Suppressor macrophage (primary cell): ENCODE measurements around the gene ZFAND3.
A peak's percentile ranks its signal among the peaks of the same experiment; 100 is the strongest.
"Not testable (repeated sequence)": the region's sequence is repeated elsewhere in the genome, so short reads cannot be mapped to it uniquely, and the experiment has no call there.

Source experiments
- DNase-seq, 4 experiments: peaks; one replicate each; pipeline ENCODE4 v3.0.0-alpha.2; 2020 to 2022

Gene ZFAND3

GRCh38 chr6:37865504-37865903 lies 46.0 kb downstream of the ZFAND3 start:
- peak in 2 of 4 experiments; percentile 12 to 27 for DNase-seq

DNA sequence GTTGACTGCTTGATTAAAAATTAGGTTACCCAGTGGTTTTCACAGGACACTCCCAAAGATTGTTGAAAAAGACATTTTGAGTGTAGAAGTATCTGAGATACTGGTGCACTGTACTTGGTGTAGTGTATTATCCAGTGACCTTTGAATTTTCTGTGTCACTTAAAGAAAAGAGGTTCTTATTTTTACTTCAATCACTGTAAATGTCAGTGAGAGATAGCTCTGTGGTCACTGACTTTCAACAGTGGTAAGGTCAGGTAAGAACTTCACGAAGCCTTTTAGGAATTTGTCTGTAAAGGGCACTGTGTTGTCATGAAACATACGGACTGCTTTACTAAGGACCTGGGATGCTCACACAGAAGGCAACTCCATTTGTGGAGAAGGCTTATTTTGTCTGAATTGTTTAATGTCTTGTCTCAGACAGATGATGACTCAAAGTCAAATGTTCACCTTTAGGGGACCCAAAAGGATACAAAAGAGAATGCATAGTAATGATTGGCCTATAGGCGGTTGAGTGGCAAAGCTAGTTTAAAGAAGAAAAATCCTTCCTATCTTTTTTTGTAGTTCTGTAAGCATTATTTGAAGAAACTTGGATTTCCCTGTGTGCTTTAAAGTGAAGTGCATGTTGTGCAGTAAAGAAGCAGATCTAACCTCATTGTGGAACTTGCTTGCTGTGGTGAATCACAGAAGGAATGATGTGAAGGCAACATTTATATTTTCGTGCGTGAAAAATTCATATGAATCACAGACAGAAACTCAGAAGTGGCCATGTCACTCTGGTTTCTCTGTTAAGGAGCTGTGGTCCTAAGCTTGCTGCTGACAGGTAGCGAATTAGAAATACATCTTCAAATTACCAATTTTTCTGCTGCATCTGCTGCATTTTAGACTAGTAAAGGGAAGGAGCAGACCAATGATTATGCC lies 47.3 kb downstream of the ZFAND3 start:
- peak in 3 of 4 experiments; percentile 12 to 49 (median 34) for DNase-seq

- peak in 2 of 4 experiments; percentile 21 to 34 for DNase-seq
Measured at GRCh38 chr6:37867756-37868446, 48.4 kb downstream of the ZFAND3 start.

DNA sequence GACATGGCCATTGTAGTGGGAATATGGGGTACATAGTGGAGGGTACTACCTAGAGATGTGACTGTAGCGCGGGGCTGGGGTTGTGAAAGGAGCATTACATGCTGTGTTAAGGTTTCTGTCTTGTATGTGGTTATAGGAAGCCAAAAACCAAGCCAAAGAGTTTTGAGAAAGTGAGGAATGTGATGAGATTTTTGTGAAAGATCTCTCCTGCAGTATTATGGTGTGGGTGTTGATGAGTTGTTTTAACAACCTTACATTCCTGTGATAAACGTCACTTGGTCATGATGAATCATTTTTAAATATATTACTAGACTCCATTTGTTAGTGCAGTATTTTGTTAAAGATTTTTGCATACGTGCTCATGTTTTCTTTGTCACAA lies 48.9 kb downstream of the ZFAND3 start:
- peak in 1 of 4 experiments; percentile 30 for DNase-seq

DNA sequence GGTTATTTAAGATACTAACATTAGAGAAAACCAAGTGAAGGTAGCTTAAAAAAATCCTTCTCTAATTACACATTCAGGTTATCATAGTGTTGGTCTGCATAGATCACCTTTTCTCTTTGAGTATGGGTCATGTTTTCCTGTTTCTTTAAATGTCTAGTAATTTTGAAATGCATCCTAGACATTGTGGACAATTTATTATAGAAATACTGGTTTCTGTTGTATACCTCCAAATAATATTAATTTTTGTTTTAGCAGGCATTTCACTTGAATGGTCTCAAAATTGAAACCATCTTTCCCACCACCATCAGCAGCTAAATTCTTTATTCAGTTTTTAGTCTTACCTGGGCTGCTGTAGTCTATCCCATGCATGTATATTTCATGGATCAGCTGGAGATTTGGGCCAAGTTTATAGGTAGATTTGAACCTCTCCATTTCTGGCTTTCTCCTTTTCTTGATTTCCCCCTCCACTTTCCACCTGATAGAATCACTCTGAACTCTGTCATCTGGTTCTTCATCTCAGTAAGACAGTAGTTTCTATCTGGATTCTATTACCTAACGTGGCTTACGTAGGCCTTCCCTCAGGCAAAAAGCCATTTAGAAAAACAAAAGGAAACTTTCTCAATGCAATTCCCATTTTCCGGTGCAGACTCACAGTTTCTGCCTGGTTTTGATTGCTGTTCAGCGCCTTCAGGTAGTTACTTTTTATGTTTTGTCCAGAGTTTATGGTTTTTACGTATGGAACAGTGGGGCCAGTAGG lies 52.3 kb downstream of the ZFAND3 start:
- DNase-seq = no peak

DNA sequence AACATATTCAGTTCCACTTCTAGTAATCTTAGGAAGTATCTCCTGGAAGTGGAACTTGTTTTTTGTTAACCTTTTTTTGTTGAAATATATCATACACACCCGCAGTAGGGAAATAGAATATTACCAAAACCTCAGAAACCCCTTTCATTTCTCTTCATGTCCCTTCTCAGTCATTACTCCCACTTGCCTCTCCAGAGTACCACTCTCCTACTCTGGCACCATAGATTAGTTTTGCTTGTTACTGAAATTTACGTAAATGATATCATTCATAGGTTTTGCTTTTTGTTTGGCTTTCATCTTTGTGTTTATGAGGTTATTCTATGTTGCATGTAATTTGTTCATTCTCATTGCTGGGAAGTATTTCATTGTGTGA lies 52.8 kb downstream of the ZFAND3 start:
- DNase-seq = peak in 1 of 4 experiments; percentile 13

- no peak for DNase-seq
Measured at GRCh38 chr6:37874726-37875125, 55.2 kb downstream of the ZFAND3 start.

- DNase-seq = no peak
Measured at GRCh38 chr6:37875561-37876309, 56.2 kb downstream of the ZFAND3 start.

- DNase-seq = no peak
Measured at GRCh38 chr6:37876843-37877242, 57.3 kb downstream of the ZFAND3 start.

DNA sequence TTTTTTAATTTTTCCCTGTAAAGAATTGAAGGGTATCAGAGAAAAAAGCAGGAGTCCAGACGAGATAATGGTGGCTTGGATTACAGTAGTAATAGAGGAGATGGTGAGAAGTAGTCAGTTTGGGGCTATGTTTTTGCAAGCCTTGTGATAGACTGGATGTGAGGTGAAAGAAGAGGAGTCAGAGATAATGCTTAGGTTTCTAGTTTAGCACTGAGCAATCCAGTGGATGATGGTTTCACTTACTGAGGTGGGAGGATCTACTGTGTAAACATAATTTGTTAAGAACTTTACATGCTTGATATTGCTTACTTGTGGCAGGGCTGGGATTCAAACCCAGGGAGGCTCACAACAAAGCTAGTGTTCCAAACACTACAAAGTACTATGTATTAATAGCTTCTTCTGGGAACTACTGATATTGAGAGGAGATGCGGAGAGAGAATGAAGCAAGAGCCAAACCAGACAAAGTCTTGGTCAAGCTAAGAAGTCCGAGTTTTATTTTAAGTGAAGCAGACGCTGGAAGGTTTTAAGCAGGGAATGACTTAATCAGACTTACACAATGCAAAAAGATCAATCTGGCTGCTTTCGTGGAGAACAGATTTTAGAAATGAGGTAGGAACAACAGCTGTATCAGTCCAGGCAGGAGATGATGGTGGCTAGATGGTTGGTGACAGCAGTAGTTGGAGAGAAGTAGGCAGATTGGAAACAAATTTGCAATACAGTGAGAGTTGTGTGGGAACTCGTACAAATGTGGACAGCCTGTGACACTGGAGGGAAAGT lies 58.0 kb downstream of the ZFAND3 start:
- no peak for DNase-seq

GRCh38 chr6:37878150-37878710 lies 58.7 kb downstream of the ZFAND3 start:
- DNase-seq = peak in 3 of 4 experiments; percentile 17 to 36 (median 33)

DNA sequence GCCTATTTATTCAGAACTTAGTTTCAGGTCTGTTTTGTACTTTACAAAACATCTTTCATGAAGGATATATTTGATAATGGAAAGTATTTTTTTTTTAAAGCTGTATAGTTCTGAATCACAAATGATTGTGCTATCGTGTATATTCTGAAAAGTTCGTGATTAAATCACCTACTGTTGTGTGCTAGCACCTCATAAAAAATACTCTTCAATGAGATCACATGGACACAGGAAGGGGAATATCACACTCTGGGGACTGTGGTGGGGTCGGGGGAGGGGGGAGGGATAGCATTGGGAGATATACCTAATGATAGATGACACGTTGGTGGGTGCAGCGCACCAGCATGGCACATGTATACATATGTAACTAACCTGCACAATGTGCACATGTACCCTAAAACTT lies 61.1 kb downstream of the ZFAND3 start:
- not testable (repeated sequence) for DNase-seq

DNA sequence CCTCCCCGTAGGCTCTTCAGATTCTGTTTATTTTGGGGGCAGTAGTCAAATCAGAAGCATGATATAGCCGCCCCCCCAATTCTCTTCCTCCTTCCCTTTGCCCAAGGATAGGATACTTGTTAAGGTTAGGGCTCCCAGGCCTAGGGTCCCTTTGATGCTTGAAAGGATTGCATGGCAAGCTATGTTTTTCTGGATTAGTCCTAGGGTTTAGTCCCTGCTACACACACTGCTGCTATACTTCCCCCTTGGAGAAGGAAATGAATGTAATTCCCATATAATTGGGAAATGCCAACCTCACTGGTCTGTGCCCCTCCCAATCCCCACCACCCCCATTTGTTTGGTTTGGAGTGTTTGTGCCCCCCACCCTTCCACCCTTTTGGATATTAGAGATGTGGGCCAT lies 62.8 kb downstream of the ZFAND3 start:
- DNase-seq = no peak

DNA sequence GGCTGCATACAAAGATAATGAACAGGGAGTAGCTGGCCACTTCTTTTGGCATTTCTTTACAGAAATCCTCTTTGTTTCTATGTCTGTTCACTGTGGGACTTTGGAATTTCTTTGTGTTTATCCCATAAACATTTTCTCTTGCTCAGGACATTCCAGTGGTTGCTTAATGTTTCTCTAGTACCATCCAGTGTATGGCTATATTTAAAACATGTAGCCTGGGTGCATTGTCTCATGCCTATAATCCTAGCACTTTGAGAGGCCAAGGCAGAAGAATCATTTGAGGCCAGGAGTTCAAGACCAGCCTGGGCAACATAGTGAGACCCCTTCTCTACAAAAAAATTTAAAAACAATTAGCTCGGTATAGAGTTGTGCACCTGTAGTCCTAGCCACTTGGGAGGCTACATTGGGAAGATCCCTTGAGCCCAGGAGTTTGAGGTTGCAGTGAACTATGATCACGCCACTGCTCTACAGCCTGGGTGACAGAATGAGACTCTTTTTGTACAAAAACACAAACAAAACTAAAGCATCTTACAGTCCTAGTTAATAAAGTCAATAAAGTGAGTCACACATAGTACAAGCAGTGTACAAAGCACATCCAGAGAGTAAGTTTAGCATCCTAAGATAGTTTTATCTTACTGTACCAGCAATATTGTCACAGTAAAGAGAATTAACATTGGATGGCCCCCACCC lies 63.3 kb downstream of the ZFAND3 start:
- DNase-seq = no peak

DNA sequence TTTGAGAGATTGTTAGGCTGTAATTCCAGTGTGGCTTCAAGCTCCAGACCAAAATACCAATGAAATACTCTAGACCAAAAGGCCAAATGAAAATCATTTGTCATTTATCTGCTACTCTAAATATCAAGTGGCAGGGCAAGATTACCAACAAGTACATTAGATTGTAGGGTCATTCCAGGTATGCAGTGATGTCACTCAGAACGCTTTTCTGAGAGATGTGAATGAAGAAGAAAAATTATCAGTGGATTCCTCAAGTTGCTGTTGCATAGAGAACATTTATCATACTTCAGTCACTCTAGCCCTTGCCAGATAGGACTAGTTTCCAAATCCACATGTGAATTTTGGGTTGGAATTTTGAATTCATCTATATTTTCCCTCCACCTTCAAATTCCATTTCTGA lies 65.0 kb downstream of the ZFAND3 start:
- DNase-seq = no peak

DNA sequence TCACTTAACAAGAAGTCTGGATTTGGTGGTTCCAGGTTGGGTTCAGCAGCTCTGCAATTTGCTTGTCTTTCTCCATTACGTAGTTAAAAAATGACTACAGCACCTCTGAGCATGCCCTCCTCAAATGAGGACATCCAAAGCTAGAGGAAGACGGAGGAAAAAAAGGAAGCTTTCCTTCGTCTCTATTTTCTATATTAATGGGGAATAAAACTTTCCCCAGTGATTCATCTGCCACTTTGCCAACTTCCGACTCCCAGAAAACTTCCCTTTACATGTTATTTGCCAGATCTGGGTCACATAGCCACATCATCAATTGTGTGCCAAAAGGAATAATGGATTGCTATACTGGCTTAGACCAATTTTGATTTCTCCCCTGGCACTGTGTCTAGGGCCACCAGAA lies 69.5 kb downstream of the ZFAND3 start:
- peak in 3 of 4 experiments; percentile 34 to 67 (median 53) for DNase-seq

DNA sequence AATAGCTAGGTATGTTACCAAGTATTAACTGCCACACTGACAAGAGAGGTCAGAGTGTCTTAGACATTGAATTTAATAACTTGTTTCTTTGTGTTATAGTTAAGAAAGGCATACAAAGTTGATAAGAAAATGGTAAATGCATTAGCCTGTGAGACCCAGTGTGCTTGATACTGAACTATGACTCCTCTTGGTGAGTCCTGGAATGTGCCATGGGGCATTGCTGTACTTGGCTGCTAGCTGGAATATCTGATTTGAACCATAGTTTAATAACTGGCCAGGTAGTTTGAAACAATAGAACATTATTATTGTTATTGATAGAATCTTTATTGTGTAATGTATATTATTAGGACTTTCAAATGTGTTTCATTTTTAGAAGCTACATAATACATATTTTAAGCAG lies 70.0 kb downstream of the ZFAND3 start:
- no peak for DNase-seq

DNA sequence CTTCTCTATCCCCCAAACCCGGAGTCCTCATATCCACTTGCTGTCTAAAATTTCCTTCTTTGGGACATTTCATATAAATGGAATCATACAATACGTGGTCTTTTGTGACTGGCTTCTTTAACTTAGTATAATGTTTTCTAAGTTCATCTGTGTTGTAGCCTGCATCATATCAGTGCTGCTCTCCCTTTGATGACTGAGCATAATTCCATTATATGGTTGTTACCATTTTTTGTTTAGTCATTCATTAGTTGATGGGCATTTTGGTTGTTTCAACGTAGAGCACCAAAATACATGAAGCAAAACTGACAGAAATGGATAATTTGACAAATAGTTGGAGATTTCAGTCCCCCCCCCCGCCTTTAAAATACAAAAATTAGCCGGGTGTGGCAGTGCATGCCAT lies 71.5 kb downstream of the ZFAND3 start:
- no peak for DNase-seq

GRCh38 chr6:37893257-37893656 lies 73.7 kb downstream of the ZFAND3 start:
- DNase-seq = no peak

DNA sequence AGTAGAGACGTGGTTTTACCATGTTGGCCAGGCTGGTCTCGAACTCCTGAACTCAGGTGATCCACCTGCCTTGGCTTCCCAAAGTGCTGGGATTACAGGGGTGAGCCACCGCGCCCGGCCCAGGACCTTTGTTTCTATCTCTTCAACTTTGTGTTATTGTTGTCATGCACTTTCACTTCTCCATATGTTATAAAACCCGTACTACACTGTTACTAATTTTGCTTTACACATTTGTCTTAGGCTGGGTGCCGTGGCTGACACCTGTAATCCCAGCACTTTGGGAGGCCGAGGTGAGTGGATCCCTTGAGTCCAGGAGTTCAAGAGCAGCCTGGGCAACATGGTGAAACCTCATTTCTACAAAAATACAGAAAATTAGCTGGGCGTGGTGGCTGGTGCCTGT lies 74.2 kb downstream of the ZFAND3 start:
- DNase-seq = not testable (repeated sequence)

- DNase-seq = no peak
Measured at GRCh38 chr6:37894585-37894984, 75.1 kb downstream of the ZFAND3 start.
